ENCODE data around the gene SLC6A6.

SLC6A6 gene

DNA sequence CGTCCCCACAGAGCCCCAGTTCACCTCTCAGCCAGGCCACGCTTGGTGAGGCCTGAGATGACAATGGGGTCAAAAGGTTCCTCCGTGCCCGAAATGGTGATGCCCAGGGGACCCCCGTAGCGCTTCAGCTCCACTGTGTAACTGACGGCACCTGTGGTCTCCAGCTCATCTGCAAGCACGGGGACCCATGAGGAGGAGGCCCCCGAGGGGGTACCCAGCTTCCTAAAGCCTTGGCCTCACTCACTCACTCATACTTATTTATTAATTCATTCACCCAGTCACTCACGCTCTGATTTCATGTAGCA is 107.3 kb downstream of the SLC6A6 start:
- no peak overlapping the region for H3K4me2 ChIP-seq (ENCODE audit: low read length)
- peaks cover 3% of the 10 kb centered on the region; the same call in 1 of the 2 replicates for H3K27me3 ChIP-seq (ENCODE audit: insufficient read depth, low read length)
- no peak overlapping the region for H3K9ac ChIP-seq (ENCODE audit: low read length)
- H3K36me3 ChIP-seq (ENCODE audit: insufficient read depth, low read length), result no peaks in the 10 kb centered on the region
- no peaks in the 10 kb centered on the region for H3F3A ChIP-seq (ENCODE audit: insufficient read depth, low read length)
- no peaks in the 10 kb centered on the region for H3K9me3 ChIP-seq (ENCODE audit: low read length)
- H2AFZ ChIP-seq (ENCODE audit: low read length), result no peak overlapping the region
- TF ChIP-seq, protein P1, sequence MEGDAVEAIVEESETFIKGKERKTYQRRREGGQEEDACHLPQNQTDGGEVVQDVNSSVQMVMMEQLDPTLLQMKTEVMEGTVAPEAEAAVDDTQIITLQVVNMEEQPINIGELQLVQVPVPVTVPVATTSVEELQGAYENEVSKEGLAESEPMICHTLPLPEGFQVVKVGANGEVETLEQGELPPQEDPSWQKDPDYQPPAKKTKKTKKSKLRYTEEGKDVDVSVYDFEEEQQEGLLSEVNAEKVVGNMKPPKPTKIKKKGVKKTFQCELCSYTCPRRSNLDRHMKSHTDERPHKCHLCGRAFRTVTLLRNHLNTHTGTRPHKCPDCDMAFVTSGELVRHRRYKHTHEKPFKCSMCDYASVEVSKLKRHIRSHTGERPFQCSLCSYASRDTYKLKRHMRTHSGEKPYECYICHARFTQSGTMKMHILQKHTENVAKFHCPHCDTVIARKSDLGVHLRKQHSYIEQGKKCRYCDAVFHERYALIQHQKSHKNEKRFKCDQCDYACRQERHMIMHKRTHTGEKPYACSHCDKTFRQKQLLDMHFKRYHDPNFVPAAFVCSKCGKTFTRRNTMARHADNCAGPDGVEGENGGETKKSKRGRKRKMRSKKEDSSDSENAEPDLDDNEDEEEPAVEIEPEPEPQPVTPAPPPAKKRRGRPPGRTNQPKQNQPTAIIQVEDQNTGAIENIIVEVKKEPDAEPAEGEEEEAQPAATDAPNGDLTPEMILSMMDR (IDR thresholded peaks at IDR 0.05; ENCODE audit: low read length), result no peak
- no peak for TF ChIP-seq EZH2 (IDR thresholded peaks at IDR 0.05; ENCODE audit: borderline replicate concordance, low read length)
- no peak overlapping the region for H3K27ac ChIP-seq (ENCODE audit: low read depth, low read length, poor library complexity, severe bottlenecking)
- no peaks in the 10 kb centered on the region for H3K4me1 ChIP-seq (ENCODE audit: insufficient read depth, low read length, severe bottlenecking)
- H3K9me2 ChIP-seq (ENCODE audit: low read depth, low read length), result no peaks in the 10 kb centered on the region
- no peaks in the 10 kb centered on the region for H4K20me1 ChIP-seq (ENCODE audit: insufficient read depth, low read length)
- no peak overlapping the region for H3K4me3 ChIP-seq (ENCODE audit: low read depth, low read length, poor library complexity, severe bottlenecking)
- no peaks in the 10 kb centered on the region for H3K79me2 ChIP-seq (ENCODE audit: insufficient read depth, low read length)

DNA sequence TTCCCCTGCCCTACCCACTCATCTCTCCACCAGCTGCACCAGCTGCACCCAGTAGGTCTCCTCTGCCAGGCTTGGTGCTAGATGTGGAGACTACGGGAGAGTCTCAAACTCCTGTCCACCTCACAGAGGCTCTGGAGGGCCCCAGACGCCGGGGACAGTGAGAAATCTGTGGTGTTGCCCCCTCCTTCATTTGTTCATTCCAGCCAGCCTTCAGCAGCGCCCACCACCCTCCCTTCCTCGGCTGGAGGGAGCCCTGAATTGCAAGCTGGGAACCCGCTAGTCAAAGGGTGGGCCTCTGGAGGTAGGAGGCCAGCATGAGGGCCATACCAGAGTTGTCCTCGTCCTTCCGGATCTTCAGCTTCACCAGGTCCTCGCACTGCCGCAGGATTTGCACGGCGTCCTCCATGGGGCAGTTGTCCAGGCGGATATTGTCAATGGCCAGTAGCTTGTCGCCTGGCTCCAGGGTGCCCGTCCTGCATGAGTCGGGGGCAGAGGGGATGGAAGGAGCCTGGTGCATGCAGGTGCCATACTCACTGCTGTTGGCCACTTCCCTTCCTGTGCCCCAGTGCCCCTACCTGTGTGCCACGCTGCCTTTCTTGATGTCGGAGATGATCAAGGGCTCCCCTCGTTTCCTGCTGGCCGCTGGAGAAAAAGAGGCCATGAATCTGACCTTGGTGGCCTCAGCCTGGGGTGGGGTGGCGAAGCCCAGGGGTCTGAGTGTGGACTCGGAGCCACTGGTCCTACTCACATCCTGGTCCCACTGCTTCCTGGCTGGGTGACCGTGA is 108.6 kb downstream of the SLC6A6 start:
- no peaks in the 10 kb centered on the region for H3K79me2 ChIP-seq (ENCODE audit: insufficient read depth, low read length)
- H3K9me2 ChIP-seq (ENCODE audit: low read depth, low read length), result no peaks in the 10 kb centered on the region
- no peak overlapping the region for H3K4me3 ChIP-seq (ENCODE audit: low read depth, low read length, poor library complexity, severe bottlenecking)
- H3K27me3 ChIP-seq (ENCODE audit: insufficient read depth, low read length), result peaks cover 3% of the 10 kb centered on the region; the same call in 1 of the 2 replicates
- H3K9me3 ChIP-seq (ENCODE audit: low read length), result no peaks in the 10 kb centered on the region
- H3K36me3 ChIP-seq (ENCODE audit: insufficient read depth, low read length), result no peaks in the 10 kb centered on the region
- H3K4me2 ChIP-seq (ENCODE audit: low read length), result no peak overlapping the region
- TF ChIP-seq, protein P1 (IDR thresholded peaks at IDR 0.05; ENCODE audit: low read length), result no peak
- TF ChIP-seq EZH2 (IDR thresholded peaks at IDR 0.05; ENCODE audit: borderline replicate concordance, low read length), result no peak
- H3K27ac ChIP-seq (ENCODE audit: low read depth, low read length, poor library complexity, severe bottlenecking), result no peak overlapping the region
- H2AFZ ChIP-seq (ENCODE audit: low read length), result no peak overlapping the region
- no peaks in the 10 kb centered on the region for H4K20me1 ChIP-seq (ENCODE audit: insufficient read depth, low read length)
- no peaks in the 10 kb centered on the region for H3K4me1 ChIP-seq (ENCODE audit: insufficient read depth, low read length, severe bottlenecking)
- no peaks in the 10 kb centered on the region for H3F3A ChIP-seq (ENCODE audit: insufficient read depth, low read length)
- H3K9ac ChIP-seq (ENCODE audit: low read length), result no peak overlapping the region

DNA sequence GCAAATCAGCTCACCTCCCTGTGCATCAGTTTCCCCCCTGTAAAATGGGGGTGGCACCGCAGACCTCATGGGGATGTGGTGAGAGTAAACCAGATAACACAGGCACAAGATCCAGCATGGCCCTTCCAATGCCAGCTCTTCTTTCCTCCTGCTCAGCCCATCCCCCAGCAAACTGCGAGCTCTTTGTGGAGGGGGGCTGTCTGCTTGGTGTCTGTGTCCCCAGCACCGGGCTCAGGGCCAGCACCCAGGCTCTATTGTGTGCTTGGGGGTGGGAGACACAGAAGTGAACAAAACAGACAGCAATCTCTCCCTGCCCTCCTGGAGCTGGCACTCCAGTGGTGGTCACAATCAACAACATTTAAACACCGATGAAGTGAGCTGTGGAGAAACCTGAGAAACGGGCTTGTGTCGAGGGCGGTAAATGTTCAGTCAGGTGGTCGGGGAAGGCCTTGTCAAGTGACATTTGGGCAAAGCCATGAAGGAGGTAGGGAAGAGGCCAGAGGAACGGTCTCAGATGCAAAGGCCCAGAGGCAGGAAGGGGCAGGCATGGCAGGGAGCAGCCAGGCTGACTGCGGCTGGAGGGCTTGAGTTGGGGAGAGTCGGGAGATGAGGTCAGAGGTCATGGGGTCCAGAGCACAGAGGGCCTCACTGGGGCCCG is 109.3 kb downstream of the SLC6A6 start:
- Histone ChIP-seq H3K27me3 (ENCODE audit: insufficient read depth, low read length) (peaks cover 3% of the 10 kb centered on the region; the same call in 1 of the 2 replicates), H3K79me2 (ENCODE audit: insufficient read depth, low read length) (no peaks in the 10 kb centered on the region), H3K27ac (ENCODE audit: low read depth, low read length, poor library complexity, severe bottlenecking) (no peak overlapping the region), H2AFZ (ENCODE audit: low read length) (no peak overlapping the region), H3K9ac (ENCODE audit: low read length) (no peak overlapping the region), H3K9me3 (ENCODE audit: low read length) (no peaks in the 10 kb centered on the region), H3K9me2 (ENCODE audit: low read depth, low read length) (no peaks in the 10 kb centered on the region), H3K4me1 (ENCODE audit: insufficient read depth, low read length, severe bottlenecking) (no peaks in the 10 kb centered on the region), H3K4me2 (ENCODE audit: low read length) (no peak overlapping the region), H3K36me3 (ENCODE audit: insufficient read depth, low read length) (no peaks in the 10 kb centered on the region), H3F3A (ENCODE audit: insufficient read depth, low read length) (no peaks in the 10 kb centered on the region), H4K20me1 (ENCODE audit: insufficient read depth, low read length) (no peaks in the 10 kb centered on the region), H3K4me3 (ENCODE audit: low read depth, low read length, poor library complexity, severe bottlenecking) (no peak overlapping the region)
- TF ChIP-seq, protein P1 (IDR thresholded peaks at IDR 0.05; ENCODE audit: low read length), result no peak
- TF ChIP-seq EZH2 (IDR thresholded peaks at IDR 0.05; ENCODE audit: borderline replicate concordance, low read length), result no peak

All from OCI-LY1 (cell line).